Stimulated activated CD8-positive, alpha-beta memory T cell treated with anti-CD3 and anti-CD28 coated beads, Interleukin-12 subunit alpha, Interleukin-12 subunit beta, amount 100 ng/mL, for 24 hours (primary cell): Measurements from ENCODE around the gene ZMYND8.
"Not testable (repeated sequence)": the region's sequence is repeated elsewhere in the genome, so short reads cannot be mapped to it uniquely, and the experiment has no call there.

Experiments used
- DNase-seq: peaks from one replicate; pipeline ENCODE4 v3.0.0-alpha.2; 2020; ENCODE audit errors: extremely low read depth

The ZMYND8 gene

DNA sequence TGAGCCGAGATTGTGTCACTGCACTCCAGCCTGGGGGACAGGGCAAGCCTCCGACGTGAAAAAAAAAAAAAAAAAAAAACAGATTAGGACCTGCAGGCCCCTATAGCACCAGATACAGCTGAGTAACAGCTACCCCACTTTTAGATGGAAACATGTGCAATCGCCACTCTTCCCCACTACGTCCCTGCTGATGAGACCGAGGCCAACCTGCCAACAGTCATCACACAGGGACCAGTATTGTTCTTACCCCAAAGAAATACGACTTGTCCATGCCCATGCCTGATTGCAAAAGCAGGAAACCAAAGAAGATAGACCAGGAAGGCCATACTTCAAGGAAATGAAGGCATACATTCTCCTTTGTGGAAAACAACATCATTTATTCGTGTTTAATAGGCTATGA lies 45.8 kb downstream of the ZMYND8 start:
- DNase-seq = no peak

DNA sequence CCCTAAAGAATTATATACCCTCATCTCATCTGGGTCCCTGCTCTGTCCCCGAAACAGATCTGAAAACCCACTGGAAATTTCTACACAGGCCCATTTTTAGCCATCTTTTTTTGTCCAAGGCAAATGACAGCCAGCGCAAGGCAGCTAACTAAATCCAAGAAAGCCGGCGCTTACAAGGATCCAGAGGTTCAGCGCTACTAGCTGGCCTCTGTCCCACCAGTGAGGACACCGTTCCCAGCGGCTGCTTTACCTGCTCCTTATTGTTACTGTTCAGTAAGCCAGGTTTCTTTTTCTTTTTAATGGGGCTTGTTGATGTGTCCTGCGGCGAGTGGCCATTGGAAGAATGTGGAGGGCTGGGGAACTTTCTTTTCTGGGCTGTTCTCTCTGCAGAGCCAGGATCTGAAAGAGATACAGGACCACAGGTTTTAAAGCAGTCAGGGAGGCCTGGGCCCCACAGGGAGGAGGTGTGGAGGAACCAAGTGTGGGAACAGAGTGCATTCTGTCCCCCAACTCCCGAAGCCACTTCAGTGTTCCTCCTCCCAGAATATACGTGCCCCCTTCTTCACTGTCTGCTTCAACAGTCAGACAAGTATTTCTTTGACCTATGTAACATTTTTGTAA lies 46.6 kb downstream of the ZMYND8 start:
- no peak for DNase-seq

- no peak for DNase-seq
Measured at GRCh38 chr20:47309394-47309793, 47.1 kb downstream of the ZMYND8 start.

DNA sequence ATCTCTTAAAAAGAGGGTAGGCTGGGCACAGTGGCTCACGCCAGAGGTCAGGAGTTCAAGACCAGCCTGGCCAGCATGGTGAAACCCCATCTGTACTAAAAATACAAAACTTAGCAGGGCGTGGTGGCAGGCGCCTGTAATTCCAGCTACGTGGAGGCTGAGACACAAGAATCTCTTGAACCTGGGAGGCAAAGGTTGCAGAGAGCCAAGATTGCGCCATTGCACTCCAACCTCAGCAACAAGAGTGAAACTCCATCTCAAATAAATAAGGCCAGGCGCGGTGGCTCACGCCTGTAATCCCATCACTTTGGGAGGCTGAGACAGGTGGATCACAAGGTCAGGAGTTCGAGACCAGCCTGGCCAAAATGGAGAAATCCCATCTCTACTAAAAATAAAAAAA lies 48.9 kb downstream of the ZMYND8 start:
- not testable (repeated sequence) for DNase-seq

DNA sequence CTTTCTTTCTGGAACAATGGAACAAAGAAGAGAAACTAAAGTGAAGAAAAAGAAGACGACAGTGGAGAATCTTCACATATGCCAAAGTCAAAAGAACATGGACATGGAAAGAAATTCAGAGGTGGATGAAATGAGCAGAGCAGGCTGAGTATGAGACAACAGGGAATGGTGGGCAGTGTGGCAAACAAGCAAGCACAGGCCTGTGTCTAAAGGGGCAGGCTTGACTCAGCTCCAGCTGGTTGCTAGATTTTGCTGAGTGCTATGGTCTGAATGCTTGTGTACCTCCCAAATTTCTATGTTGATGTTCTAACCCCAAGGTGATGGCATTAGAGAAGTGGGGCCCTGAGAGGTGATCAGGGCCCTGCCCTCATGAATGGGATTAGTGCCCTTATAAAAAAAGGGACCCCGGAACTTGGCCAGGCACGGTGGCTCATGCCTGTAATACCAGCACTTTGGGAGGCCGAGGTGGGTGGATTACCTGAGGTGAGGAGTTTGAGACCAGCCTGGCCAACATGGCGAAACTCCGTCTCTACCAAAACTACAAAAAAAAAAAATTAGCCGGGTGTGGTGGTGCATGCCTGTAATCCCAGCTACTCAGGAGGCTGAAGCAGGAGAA lies 49.6 kb downstream of the ZMYND8 start:
- DNase-seq = no peak

- DNase-seq = no peak
Measured at GRCh38 chr20:47306095-47306494, 50.4 kb downstream of the ZMYND8 start.

GRCh38 chr20:47305667-47306066 lies 50.8 kb downstream of the ZMYND8 start:
- no peak for DNase-seq

GRCh38 chr20:47304287-47304686 lies 52.2 kb downstream of the ZMYND8 start:
- DNase-seq = no peak

DNA sequence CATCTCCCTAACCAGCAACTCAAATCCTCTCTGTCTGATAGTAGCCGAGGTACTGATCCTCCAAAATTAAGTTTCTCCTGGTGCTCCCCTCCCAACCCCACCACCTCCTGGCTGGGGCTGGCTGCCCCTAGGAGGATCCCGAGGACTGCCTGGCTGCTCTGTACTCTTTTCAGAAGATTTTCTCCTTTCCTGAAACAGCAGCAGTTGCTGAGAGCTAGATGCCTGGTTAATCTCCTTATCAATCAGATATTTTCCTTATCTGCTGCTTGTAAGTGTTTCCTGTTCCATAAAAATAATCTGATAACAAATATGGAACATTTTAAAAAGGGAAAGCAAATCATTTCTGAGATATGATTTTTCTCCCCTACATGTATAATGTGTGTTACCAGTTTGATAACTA lies 52.8 kb downstream of the ZMYND8 start:
- no peak for DNase-seq

- DNase-seq = no peak
Measured at GRCh38 chr20:47300071-47300470, 56.4 kb downstream of the ZMYND8 start.

DNA sequence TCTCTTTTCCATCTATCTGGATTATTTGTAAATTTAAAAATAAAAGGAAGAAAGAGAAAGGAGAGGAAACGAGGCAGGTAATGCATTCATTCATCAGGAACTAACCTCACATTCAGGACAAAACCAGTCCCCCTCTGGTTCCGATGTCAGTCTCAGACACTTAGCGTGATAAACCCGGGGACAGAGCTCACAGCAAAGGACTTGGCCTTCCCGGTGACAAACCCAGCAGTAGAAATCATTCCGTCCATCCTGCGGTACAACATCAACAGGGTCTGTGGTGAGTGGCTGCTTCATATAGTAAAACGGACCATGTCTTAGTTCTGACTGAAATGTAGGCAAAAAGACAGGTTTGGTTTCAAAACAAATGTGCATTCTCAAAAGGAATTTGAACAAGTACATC lies 57.9 kb downstream of the ZMYND8 start:
- no peak for DNase-seq

DNA sequence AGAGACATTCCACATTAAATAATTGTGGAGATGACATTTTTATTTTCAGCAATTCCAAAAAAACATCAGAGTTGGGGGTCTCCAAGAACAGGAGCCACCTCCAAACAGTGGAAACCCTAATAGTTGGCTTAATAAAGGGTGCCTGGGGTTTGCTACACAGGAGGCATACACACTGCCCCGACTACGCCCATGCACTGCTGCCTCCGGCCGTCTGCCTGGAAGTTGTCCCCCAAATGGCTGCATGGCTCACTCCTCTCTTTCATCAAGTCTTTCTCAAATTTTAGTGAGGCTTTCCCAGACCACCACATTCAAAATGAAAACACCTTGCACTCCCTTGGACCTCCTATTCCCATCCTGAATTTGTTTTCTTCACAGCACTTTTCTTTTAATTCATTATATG lies 58.8 kb downstream of the ZMYND8 start:
- DNase-seq = no peak

- no peak for DNase-seq
Measured at GRCh38 chr20:47296950-47297349, 59.5 kb downstream of the ZMYND8 start.

- no peak for DNase-seq
Measured at GRCh38 chr20:47295921-47296426, 60.5 kb downstream of the ZMYND8 start.

- no peak for DNase-seq
Measured at GRCh38 chr20:47295129-47295813, 61.2 kb downstream of the ZMYND8 start.

GRCh38 chr20:47293631-47294030 lies 62.9 kb downstream of the ZMYND8 start:
- no peak for DNase-seq

DNA sequence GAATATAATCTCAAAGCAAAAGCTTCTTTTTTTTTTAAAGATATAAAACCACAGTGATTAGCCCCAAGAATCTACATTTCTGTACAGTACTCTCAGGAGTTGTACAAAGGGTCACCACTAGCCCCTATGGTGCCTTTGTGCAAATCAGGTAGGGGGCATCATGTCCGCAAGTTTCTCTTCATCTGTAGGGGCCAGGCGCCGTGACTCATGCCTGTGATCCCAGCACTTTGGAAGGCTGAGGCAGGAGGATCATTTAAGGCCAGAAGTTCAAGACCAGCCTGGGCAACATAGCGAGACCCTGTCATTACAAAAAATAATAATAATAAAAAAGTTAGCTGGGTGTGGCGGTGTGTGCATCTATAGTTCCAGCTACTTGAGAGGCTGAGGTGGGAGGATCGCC lies 63.9 kb downstream of the ZMYND8 start:
- DNase-seq = no peak

DNA sequence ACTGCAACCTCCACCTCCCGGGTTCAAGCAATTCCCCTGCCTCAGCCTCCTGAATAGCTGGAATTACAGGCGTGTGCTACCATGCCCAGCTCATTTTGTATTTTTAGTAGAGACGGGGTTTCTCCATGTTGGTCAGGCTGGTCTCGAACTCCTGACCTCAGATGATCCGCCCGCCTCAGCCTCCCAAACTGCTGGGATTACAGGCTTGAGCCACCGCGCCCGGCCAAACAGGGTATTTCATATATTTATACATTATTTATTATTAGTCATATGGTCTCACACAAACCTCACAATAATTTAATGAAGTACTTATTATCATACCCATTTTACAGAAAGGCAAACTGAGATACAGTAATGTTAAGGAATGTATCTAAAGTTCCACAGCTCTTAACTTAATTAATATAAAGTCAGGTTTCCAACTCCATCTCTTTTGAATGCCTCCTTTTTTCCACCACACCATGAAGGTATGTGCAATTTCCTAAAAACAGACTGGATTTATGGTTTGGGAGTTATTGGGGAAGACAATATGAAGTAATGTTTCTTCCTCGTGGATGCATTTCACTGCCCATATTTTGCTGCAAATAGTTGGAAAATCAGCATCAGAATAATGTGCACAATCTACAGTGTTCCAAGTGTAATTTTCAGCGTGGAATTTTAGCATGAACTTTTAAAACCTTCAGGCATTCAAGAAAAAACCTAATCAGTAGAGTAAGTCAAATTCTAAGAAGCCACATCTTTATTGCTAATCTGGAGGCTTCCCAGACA lies 65.7 kb downstream of the ZMYND8 start:
- no peak for DNase-seq

DNA sequence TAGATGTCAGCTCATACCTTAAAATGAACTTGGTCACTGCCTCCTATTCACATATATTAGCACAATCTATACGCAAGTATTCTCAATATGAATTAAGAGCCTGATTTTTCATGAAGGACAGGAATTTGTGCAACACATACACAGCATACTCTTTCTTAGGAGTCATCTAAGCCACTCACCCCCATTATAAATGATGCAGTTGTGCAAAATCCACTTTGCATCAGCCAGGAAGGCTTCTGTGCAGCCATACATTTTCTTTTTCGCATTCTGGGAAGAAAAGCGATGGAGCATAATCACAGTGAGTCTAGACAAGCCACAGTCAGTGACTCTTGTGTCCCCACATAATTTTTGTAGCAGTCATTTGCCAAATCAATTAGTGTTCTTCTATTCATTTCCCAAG lies 66.5 kb downstream of the ZMYND8 start:
- no peak for DNase-seq

- no peak for DNase-seq
Measured at GRCh38 chr20:47289096-47289495, 67.4 kb downstream of the ZMYND8 start.

DNA sequence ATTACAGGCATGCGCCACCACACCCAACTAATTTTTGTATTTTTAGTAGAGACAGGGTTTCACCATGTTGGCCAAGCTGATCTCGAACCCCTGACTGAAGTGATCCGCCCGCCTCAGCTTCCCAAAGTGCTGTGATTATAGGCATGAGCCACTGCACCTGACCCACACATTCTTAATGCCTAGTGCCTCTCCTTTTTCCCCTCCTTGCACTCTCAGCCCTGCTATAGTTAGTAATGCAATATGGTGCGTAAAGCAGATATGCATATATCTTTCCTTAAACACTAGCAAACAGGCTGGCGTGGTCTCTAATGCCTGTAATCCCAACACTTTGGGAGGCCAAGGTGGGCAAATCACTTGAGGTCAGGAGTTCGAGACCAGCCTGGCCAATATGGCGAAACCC lies 68.0 kb downstream of the ZMYND8 start:
- not testable (repeated sequence) for DNase-seq

GRCh38 chr20:47287609-47288144 lies 68.8 kb downstream of the ZMYND8 start:
- DNase-seq = no peak
